Thyroid gland (tissue), 4 donors: ENCODE data around the gene CD59. TPM values are rescaled to one million over a fixed set of nuclear protein-coding genes. Genes with fewer than 3 reads are reported as not detected.
"Not testable (repeated sequence)": the region's sequence is repeated elsewhere in the genome, so short reads cannot be mapped to it uniquely, and the experiment has no call there.

Experiments used
- DNase-seq, 2 donors: peaks; one replicate each; pipeline ENCODE4 v3.0.0-alpha.2; 2019
- H3K27ac ChIP-seq, 3 donors: fragments of 200-600 bp; sonication (generic); 1 replicate in 2 of 3; 2 replicates in 1 of 3; pipeline ENCODE4 v1.5.1; 2016 to 2019; ENCODE audit warnings: mild to moderate bottlenecking in 1 of 3, moderate library complexity in 1 of 3
- H3K27me3 ChIP-seq: fragments of 200-600 bp; sonication (generic); one replicate; pipeline ENCODE4 v1.5.1; 2019
- H3K36me3 ChIP-seq, 2 donors: fragments of 200-600 bp; sonication (generic); one replicate each; pipeline ENCODE4 v1.5.1; 2016 to 2019
- H3K4me1 ChIP-seq, 2 donors: fragments of 200-600 bp; sonication (generic); one replicate each; pipeline ENCODE4 v1.5.1; 2017 to 2019
- H3K4me3 ChIP-seq, 3 donors: fragments of 200-600 bp; sonication (generic); replicated peaks in 1 of 3; 1 replicate in 2 of 3; 2 replicates in 1 of 3; pipeline ENCODE4 v1.5.1; 2016; ENCODE audit warnings: mild to moderate bottlenecking in 1 of 3
- H3K9me3 ChIP-seq: fragments of 200-600 bp; sonication (generic); one replicate; pipeline ENCODE4 v1.5.1; 2017
- POLR2A ChIP-seq, 2 donors: fragments of 450-650 bp; IDR thresholded peaks; one replicate each; pipeline ENCODE4 v1.6.1; 2017; ENCODE audit warnings: antibody characterized with exemption in 2 of 2, mild to moderate bottlenecking in 2 of 2, moderate library complexity in 1 of 2
- WGBS, 2 donors: methylation state at CpG; one replicate each; pipeline ENCODE4 v1.1.5; 2017; 5-methylcytosine and 5-hydroxymethylcytosine counted together
- intact Hi-C: fragments of 100-400 bp; cut with DNase I; formaldehyde crosslinking; loops from one replicate; pipeline ENCODE4 v1.15.1; 2023
- total RNA-seq, 4 donors: library from RNA; depleted of rRNA; stranded (reverse); fragments of >200 nt; gene quantifications; one replicate each; pipeline ENCODE4 v1.2.3, GENCODE V29; 2016
- TF ChIP-seq, protein P1 (sequence below), 6 experiments: fragments of 200-600 bp in 3 of 6; fragments of 450-650 bp in 3 of 6; sonication (generic) in 3 of 6; IDR thresholded peaks; one replicate each; pipeline ENCODE4 v1.5.1; 2016 to 2019; ENCODE audit warnings: antibody characterized with exemption in 6 of 6, mild to moderate bottlenecking in 2 of 6, inconsistent platforms in 1 of 6, moderate library complexity in 1 of 6

Gene CD59
- total RNA-seq, 4 donors from 2014 or later, result 367 to 562 (median 504) TPM

DNA sequence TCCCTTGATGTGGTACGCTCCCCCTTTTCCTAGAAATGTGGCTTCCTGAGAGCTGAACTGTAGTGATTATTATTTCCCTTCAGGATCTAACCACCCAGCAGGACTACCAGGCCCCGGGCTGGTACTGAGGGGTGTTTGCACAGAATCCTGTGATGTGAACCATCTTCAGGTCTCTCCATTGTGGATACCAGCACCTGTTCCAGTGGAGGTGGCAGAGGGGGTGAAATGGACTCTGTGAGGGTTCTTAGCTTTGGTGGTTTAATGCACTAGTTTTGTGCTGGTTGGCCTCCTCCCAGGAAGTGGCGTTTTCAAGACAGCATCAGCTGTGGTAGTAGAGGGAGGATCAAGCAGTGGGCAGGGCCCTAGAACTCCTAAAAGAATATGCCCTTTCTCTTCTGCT, 54.2 kb downstream of the CD59 start:
- no peaks in the 10 kb centered on the region for H3K27me3 ChIP-seq
- H3K36me3 ChIP-seq, result no peaks in the 10 kb centered on the region
- no peaks in the 10 kb centered on the region for H3K4me1 ChIP-seq
- intact Hi-C loops, result no loop called here
- no peak overlapping the region for H3K4me3 ChIP-seq
- WGBS, 2 donors, result 88 to 89% methylated on average over 3 of the region's 3 CpGs
- H3K27ac ChIP-seq, result no peak overlapping the region
- H3K9me3 ChIP-seq, result no peaks in the 10 kb centered on the region
- TF ChIP-seq POLR2A (IDR thresholded peaks at IDR 0.05), result no peak
- TF ChIP-seq, protein P1, sequence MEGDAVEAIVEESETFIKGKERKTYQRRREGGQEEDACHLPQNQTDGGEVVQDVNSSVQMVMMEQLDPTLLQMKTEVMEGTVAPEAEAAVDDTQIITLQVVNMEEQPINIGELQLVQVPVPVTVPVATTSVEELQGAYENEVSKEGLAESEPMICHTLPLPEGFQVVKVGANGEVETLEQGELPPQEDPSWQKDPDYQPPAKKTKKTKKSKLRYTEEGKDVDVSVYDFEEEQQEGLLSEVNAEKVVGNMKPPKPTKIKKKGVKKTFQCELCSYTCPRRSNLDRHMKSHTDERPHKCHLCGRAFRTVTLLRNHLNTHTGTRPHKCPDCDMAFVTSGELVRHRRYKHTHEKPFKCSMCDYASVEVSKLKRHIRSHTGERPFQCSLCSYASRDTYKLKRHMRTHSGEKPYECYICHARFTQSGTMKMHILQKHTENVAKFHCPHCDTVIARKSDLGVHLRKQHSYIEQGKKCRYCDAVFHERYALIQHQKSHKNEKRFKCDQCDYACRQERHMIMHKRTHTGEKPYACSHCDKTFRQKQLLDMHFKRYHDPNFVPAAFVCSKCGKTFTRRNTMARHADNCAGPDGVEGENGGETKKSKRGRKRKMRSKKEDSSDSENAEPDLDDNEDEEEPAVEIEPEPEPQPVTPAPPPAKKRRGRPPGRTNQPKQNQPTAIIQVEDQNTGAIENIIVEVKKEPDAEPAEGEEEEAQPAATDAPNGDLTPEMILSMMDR (IDR thresholded peaks at IDR 0.05), result no peak
- no peak for DNase-seq

DNA sequence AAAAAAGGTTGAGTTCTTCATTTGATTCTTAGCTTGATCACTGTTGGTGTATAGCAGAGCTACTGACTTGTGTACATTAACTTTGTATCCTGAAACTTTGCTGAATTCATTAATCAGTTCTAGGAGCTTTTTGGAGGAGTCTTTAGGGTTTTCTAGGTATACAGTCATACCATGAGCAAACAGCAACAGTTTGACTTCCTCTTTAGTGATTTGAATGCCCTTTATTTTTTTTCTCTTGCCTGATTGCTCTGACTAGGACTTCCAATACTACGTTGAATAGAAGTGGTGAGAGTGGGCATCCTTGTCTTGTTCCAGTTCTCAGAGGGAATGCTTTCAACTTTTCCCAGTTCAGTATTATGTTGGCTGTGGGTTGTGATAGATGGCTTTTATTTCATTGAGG, 57.6 kb downstream of the CD59 start:
- H3K27ac ChIP-seq, H3K9me3 ChIP-seq, H3K4me3 ChIP-seq, intact Hi-C loops, H3K4me1 ChIP-seq, H3K36me3 ChIP-seq, H3K27me3 ChIP-seq, DNase-seq: not testable (repeated sequence)
- WGBS, 2 donors, result 54 to 55% methylated on average over 1 of the region's 1 CpG

DNA sequence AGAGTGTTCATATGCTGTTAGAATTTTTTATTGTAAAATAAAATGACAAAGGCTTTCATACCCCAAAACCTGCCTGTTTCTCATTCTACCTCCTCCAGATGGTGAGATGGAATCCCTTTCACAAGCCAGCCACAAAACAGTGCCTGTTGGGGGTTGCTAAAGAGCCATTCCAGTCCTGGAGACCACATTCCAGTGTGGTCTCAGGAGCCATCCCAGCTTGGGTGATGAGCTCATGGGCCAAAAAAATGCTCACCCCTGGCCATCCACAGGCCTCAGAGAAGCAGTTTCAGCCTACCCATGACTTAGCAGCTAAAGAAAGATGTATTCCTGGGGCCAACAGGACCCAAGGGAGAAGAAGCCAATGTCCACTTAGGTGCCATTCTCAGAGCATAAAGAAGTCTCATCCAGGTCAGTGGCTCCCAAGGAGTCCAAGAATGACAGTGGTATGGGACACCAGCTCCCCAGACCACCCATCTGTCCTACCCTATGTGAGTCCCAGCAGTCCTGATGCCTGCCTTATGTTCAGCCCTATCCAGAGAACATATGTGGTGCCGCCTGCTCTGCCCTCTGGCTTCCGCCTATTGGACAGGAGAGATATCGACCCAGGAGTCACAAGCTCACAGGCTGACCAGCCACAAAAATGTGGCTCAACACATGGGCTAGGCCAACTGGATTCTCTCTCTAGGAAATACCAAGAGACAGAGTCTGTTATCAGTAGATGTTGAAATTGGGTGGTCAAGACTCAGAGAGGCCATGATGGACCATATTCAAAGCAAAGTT, 62.0 kb downstream of the CD59 start:
- intact Hi-C loops, result no loop called here
- TF ChIP-seq POLR2A (IDR thresholded peaks at IDR 0.05), result no peak
- TF ChIP-seq, protein P1 (IDR thresholded peaks at IDR 0.05), result no peak

DNA sequence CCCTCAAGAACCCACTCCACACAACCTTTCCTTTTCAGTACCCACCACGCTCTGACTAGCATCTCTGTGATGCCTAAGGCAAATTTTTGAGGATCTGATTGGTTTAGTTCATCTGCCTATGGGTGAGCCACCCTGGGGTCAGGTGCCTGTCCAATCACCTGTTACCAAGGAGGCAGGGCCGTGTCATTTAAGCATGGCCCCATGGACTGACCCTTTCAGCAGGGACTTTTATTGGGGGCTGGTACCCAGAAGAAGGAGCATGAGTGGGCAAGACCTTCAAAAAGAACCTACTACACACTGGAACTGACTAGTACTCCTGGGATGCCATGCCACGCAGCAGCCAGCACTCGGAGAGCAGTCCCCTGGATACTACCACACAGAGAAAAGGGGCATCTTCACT, 64.0 kb downstream of the CD59 start:
- peaks cover 0 to 5% of the 10 kb centered on the region in 2 donors for H3K4me1 ChIP-seq
- H3K4me3 ChIP-seq, result no peak overlapping the region
- 85 to 95% methylated on average over 4 of the region's 4 CpGs for WGBS, 2 donors
- H3K27ac ChIP-seq, result no peak overlapping the region
- H3K27me3 ChIP-seq, result no peaks in the 10 kb centered on the region
- no peak for DNase-seq
- no peaks in the 10 kb centered on the region for H3K9me3 ChIP-seq
- TF ChIP-seq, protein P1 (IDR thresholded peaks at IDR 0.05), result no peak
- no peak for TF ChIP-seq POLR2A (IDR thresholded peaks at IDR 0.05)
- no peaks in the 10 kb centered on the region for H3K36me3 ChIP-seq
- intact Hi-C loops, result no loop called here

More for the DNA sequence above, 62.0 kb downstream of the CD59 start:
- H3K27me3 ChIP-seq, result no peaks in the 10 kb centered on the region
- 94 to 100% methylated on average over 3 of the region's 3 CpGs for WGBS, 2 donors
- H3K9me3 ChIP-seq, result no peaks in the 10 kb centered on the region
- no peaks in the 10 kb centered on the region for H3K36me3 ChIP-seq
- DNase-seq, result no peak
- H3K4me1 ChIP-seq, result no peaks in the 10 kb centered on the region
- H3K27ac ChIP-seq, result no peak overlapping the region
- H3K4me3 ChIP-seq, result no peak overlapping the region

DNA sequence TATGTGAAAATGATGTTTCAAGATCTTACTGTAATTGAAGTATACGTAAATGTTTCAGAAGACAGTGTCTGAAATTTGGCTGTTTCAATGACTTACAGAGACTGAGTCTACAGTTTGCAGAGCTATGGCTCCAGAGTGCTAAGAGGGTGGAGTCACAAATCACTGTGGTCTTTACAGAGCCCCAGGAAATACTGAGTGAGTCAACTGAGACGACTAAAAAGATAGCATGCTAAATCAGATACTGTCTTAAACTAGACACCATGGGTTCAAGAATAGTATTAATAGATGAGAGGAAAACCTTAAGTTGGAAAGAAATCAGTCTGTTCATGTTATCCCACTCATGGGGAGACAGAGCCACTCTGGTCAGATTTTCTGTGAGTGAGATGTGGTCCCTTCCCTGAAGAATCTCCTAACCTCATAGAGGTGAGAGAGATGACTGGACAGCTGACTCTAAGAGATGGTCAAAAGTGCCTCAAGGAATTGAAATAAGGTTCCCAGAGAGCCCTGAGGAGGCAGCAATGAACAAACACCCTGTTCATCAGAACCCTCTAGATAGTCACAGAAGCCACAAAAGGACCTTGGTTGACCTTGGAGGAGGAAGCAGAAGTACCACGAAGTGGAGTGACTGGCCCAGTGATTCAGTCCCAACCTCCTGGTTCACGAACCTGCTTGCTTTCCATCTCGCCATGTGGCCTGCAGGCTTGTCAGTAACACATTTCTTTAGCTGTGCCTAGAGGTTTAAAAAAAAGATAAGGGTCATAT, 65.8 kb downstream of the CD59 start:
- Histone ChIP-seq H3K27ac (no peak overlapping the region), H3K4me1 (peaks cover 0 to 5% of the 10 kb centered on the region in 2 donors), H3K36me3 (no peaks in the 10 kb centered on the region), H3K4me3 (no peak overlapping the region), H3K27me3 (no peaks in the 10 kb centered on the region), H3K9me3 (no peaks in the 10 kb centered on the region)
- TF ChIP-seq POLR2A (IDR thresholded peaks at IDR 0.05), result no peak
- TF ChIP-seq, protein P1 (IDR thresholded peaks at IDR 0.05), result no peak
- 81 to 88% methylated on average over 5 of the region's 5 CpGs for WGBS, 2 donors
- no peak for DNase-seq
- intact Hi-C loops, result no loop called here
